HuH-7 (cell line): Measurements from ENCODE around the gene CEP85L.

Experiments
- DNase-seq: peaks from one replicate; pipeline ENCODE4 v3.0.0; 2011; ENCODE audit warnings: low spot score

Gene CEP85L

DNA sequence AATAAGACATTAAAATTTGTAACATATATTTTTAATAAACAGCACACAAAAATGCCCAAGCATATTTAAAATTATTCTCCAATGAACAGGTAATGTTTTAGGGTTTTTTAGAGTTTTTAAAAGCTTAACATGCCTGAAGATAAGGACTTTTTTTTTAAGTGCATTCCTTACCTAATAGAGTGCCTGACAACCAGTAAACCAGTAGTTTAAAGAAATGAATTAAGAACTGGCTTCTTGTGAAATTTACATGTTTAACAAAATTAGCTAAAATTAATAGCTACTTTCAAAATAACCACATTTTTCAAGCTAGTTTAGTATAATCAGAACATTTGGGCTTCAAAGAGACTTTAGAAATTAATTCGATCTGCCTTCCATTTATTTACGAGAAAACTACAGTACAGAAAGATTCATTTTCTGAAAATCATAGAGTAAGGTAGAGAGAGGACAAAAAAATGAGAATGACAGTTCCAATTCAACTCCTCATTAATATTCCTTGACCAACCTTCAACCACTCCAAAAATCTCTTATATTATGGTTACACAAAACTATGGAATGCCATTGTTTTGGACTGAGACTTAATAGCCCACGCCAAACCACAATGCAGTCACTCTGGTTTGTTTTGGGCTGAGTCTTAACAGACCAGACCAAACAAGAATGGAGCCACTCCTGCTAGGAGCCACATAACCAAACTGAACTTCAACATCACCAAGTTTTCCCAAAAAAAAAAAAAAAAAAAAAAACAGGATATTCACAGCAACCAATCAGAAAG is 109.0 kb downstream of the CEP85L start:
- no peak for DNase-seq

GRCh38 chr6:118537574-118537973 is 113.8 kb downstream of the CEP85L start:
- no peak for DNase-seq

DNA sequence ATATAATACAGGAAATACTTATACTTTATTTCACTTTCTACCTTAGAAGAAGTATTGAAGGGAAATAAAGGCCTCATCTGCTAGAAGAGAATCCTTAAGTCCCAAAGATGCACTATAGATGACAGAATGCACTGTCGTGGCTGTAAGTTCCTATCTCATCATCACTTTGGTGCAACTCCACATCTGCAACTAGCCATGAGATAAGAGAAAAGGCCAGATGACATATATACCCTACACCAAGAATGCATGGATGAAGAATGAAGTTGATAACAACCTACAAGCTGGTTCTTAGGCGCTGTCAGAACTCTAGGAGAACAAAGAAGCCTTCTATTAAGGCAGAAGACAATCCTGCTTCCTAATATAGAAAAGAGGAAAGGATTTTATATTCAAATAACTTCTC is 114.9 kb downstream of the CEP85L start:
- DNase-seq, result no peak

DNA sequence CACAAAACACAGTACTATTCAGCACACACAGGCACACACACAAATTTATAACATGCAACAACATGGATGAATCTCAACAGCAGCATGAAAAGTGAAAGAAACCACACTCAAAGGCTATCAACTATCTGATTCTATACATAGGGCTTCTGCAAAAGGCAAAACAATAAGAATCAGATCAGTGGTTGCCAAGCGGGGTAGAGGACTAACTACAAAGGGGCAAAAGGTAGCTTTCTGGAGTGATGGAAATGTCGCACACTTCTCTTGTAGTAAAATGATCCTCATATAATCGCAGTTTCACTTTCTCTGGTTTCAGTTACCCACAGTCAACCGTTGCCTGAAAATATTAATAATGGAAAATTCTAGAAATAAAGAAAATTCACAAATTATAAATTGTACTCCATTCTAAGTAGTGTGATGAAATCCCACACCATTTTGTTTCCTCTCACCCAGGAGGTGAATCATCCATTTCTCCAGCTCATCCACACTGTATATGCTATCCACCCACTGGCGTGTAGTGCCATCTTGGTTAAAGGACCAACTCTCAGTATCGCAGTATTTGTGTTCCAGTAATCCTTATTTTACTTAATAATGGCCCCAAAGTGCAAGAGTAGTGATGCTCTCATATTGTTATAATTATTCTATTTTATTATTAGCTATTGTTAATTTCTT is 116.1 kb downstream of the CEP85L start:
- DNase-seq, result no peak

DNA sequence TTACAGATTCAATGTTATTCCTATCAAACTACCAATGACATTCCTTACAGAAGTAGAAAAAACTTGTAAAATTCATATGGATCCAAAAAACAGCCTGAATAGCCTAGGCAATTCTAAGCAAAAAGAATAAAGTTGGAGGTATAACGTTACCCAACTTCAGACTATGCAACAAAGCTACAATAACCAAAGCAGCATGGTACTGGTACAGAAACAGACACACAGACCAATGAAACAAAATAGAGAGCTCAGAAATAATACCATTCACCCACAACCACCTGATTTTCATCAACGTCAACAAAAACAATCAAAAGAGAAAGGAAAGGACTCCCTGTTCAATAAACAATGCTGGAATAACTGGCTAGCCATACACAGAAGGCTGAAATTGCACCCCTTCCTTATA is 120.4 kb downstream of the CEP85L start:
- no peak for DNase-seq

DNA sequence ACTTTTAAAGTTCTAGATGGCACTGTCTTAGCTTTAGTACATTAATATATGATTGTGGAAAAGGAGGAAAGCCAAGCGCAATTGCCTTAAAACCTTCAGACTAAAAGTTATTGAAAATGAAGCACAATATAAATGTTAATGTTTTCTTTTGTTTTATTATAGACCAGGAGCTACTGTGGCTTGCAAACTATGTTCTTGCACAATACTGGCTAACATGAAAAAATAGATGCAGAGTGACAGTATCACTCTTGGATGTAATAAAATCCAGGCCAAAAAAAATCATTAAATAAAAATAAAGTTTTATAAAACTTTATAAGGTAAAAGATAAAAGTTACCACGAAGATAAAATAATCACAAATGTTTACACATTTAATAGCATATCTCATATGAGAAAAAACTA is 121.6 kb downstream of the CEP85L start:
- no peak for DNase-seq

DNA sequence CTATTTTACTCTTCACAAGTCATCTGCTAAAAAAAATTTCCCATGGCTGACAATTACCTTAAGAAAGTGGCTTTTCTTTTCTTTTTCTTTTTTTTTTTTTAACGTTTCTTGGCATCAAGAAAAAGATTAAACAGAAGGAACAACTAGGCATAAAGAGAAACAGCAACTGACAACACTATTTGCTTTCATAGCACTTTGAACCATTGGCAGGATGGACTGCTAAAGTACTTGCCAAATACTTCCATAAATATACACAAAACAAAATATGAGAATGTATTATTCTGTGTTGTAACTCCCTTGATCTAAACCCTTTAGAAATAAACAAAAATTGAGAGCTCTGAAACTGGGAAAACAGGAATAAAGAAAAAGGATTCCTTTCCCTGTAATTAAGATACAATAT is 123.3 kb downstream of the CEP85L start:
- DNase-seq, result no peak

- DNase-seq, result no peak
Observed at GRCh38 chr6:118525913-118526780, 125.2 kb downstream of the CEP85L start.

DNA sequence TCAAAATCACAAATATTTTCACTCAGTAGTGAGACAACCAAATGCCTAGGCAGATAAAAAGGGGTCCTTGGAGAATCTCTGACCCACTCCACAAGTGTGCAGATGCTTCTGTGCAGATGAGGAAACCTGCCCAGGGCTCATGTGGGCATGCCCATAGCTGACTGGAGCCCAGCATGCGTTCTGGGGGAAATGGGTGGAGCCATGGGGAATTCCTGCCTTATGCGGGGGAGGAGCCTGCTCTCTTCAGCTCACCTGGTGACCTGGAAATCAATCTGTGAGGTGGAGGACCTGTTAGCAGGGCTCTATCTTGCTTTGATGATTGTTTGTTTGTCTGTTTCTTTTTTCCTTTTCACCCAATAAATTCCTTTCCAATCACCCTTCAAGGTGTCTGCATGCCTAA is 126.7 kb downstream of the CEP85L start:
- DNase-seq, result no peak

GRCh38 chr6:118523216-118523615 is 128.2 kb downstream of the CEP85L start:
- DNase-seq, result no peak

- DNase-seq, result no peak
Observed at GRCh38 chr6:118522422-118522821, 129.0 kb downstream of the CEP85L start.

GRCh38 chr6:118514689-118515088 is 136.7 kb downstream of the CEP85L start:
- no peak for DNase-seq

DNA sequence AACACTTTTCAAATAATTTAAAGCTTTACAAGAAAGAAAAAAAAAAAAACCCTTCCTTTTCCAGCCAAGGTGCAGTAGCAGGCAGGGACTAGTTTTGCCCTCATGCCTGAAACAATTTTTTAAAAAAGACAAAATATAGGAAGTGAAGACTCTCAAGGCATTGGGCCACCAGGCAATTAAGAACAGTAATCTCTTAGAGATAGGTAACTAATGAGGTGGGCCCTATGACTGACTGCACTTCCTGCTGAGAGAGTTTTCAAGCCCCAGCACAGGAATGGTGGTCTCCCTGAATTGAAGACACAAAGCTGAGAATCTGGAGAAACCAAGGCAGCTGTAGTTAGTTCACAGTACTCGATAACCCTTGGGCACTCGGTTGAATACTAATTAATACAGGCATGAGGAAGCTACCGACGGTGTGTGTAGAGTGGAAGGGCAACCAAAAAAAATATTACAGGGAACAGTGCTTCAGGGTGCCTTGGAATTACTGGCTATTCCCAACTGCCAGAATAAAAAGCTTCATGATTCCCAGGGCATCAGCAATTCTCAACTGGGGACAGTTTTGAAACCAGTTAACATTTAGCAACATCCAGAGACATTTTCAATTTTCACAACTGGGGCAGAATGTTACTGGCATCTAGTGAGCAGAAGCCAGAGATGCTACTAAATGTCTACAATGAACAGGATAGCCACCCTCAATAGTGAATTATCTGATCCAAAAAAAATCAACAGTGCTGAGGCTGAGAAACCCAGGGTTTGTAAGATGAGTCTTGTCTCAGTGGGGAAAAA is 139.3 kb downstream of the CEP85L start:
- DNase-seq, result no peak

GRCh38 chr6:118509009-118509617 is 142.3 kb downstream of the CEP85L start:
- peak; percentile 4 for DNase-seq

DNA sequence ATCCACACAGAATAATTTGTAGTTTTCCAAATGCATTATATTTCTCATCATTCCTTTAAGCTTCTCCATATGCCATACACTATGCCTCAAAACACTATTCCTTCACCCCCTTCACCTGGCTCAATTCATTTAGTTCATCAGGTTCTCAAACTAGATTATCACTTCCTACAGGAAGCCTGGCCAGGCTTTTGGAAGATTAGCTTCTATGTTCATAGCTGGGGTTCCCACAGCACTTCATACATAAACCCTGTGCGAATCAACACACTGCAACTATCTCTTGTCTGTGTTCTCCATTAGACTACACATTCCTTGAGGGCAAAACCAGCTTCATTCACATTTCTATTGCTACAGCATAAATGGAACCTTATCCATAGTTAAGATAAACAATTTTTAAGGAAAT is 143.8 kb downstream of the CEP85L start:
- DNase-seq, result no peak

DNA sequence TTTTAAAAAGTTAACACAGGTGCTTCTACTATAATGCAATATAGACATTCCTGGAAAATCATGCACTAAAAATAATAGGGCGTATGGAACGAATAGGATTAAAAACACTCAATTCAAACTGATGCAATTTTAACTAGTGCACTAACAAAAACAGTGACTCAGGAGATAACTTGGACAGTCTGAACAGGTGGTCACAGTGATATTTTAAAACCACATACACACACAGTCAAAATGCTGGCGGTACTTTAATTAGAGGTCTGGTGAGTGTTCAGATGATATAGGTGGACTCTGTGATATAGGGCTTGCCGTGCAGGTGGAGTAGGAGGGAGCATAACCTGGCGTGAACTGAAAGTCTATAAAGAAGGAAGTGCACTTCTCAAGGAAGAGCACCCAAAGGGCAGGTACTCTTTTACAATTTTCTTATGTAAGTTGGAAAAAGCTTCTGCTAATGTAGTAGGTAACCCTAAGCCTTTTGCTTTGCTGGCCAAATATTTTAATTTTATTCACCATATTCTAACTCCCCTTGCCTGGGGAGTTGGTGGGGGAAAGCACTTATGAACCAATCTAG is 145.2 kb downstream of the CEP85L start:
- no peak for DNase-seq

GRCh38 chr6:118505656-118506055 is 145.7 kb downstream of the CEP85L start:
- DNase-seq, result no peak

GRCh38 chr6:118504611-118505010 is 146.8 kb downstream of the CEP85L start:
- no peak for DNase-seq

DNA sequence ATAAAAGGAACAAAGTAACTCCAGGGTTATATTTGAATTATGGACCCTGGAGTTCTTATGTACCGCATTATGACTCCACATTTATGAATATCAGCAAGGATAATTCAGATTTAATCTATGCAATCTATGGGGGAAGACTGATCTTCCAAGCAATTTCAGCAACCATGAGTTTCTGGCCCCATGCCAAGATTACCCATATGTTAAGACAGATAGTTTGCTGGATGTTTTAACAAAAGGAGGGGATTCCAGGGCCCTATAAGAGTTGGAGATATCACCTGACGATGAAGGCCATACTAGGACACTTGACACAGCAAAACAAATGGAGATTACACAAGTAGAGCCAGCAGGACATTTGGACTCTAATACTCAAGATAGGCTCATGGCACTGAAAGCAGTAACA is 149.2 kb downstream of the CEP85L start:
- no peak for DNase-seq

DNA sequence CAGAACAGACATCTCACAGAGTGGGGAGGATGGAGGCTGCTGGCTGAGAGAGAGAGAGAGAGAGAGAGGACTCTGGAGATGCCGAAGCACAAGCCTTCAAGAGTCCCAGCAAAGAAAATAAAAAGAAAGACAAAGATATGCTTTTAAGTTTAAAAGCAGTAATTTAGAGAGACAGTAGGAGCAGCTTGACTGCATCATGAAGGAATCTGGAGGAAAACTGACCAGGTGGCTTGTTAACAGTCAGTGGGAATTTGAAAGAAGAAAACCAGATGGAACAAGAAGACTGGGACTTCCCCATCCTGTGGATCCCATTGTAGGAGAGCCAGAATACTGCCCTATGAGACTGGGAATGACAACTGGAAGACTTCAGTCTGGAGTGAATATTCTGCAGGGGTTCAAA is 149.6 kb downstream of the CEP85L start:
- no peak for DNase-seq

DNA sequence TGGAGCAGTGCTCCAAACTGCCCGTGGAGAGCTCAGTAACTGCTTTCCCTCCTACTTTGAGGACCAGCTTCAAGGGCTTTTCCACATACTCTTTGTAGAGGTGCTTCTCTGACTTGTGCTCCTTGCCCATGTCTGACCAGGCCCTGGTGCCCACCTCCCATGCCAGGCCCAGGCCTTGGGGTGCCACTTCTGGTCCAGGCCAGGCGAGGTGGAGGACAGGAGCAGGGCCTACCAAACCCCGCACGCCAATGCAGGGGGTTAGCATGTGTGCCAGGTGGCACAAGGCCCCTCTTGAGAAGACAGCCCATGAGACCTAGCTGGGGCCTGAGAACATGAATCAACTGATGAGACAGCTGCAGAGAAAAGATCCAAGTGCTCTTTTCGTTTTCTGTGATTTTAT is 150.3 kb downstream of the CEP85L start:
- DNase-seq, result no peak
